ENCODE data around the gene SPDYE1.
"Not testable (repeated sequence)": the region's sequence is repeated elsewhere in the genome, so short reads cannot be mapped to it uniquely, and the experiment has no call there.

- not testable (repeated sequence) for TF ChIP-seq MLX (CRISPR knock-in tag; IDR thresholded peaks at IDR 0.05); E2F1 (CRISPR knock-in tag; IDR thresholded peaks at IDR 0.05); MAX (CRISPR knock-in tag; IDR thresholded peaks at IDR 0.05); CTCF (IDR thresholded peaks at IDR 0.05); ZNF281 (CRISPR knock-in tag; IDR thresholded peaks at IDR 0.05); FOXK1 (CRISPR knock-in tag; IDR thresholded peaks at IDR 0.05); KAT7 (CRISPR knock-in tag; IDR thresholded peaks at IDR 0.05; ENCODE audit: borderline replicate concordance); CBFB (CRISPR knock-in tag; IDR thresholded peaks at IDR 0.05; ENCODE audit: low read depth); SMAD4 (CRISPR knock-in tag; IDR thresholded peaks at IDR 0.05); ELF4 (CRISPR knock-in tag; IDR thresholded peaks at IDR 0.05; ENCODE audit: low read depth); SMAD3 (CRISPR knock-in tag; IDR thresholded peaks at IDR 0.05; ENCODE audit: borderline replicate concordance); ATF3 (CRISPR knock-in tag; conservative IDR thresholded peaks at IDR 0.05); IRF2 (CRISPR knock-in tag; IDR thresholded peaks at IDR 0.05; ENCODE audit: borderline replicate concordance, low read depth); ZNF671 (CRISPR knock-in tag; IDR thresholded peaks at IDR 0.05)
Measured at GRCh38 chr7:44032031-44032430, 34.3 kb downstream of the SPDYE1 start.
